HS-27A (cell line): ENCODE results near the gene PLXNA2.

ENCODE experiments used
- DNase-seq: peaks from one replicate; pipeline ENCODE4 v3.0.0-alpha.2; 2012; ENCODE audit warnings: low read depth, missing footprints

PLXNA2 gene

GRCh38 chr1:208222376-208223126, 21.6 kb downstream of the PLXNA2 start:
- DNase-seq, result no peak

GRCh38 chr1:208221291-208221622, 22.9 kb downstream of the PLXNA2 start:
- no peak for DNase-seq

- no peak for DNase-seq
These were observed 24.4 kb downstream of the PLXNA2 start for GRCh38 chr1:208219659-208220282.

GRCh38 chr1:208219098-208219658, 25.0 kb downstream of the PLXNA2 start:
- no peak for DNase-seq

GRCh38 chr1:208218237-208219097, 25.7 kb downstream of the PLXNA2 start:
- no peak for DNase-seq

- no peak for DNase-seq
These were observed 26.4 kb downstream of the PLXNA2 start for GRCh38 chr1:208217781-208218180.

GRCh38 chr1:208216806-208217205, 27.4 kb downstream of the PLXNA2 start:
- no peak for DNase-seq

GRCh38 chr1:208216062-208216461, 28.1 kb downstream of the PLXNA2 start:
- DNase-seq, result no peak

- DNase-seq, result no peak
These were observed 28.8 kb downstream of the PLXNA2 start for GRCh38 chr1:208215393-208215792.

- no peak for DNase-seq
These were observed 30.4 kb downstream of the PLXNA2 start for GRCh38 chr1:208213786-208214185.

GRCh38 chr1:208212893-208213292, 31.3 kb downstream of the PLXNA2 start:
- DNase-seq, result no peak

GRCh38 chr1:208211921-208212843, 32.0 kb downstream of the PLXNA2 start:
- no peak for DNase-seq

GRCh38 chr1:208209896-208210589, 34.1 kb downstream of the PLXNA2 start:
- DNase-seq, result no peak

GRCh38 chr1:208209286-208209685, 34.9 kb downstream of the PLXNA2 start:
- DNase-seq, result no peak

- no peak for DNase-seq
These were observed 36.1 kb downstream of the PLXNA2 start for GRCh38 chr1:208208132-208208487.

- peak; percentile 88 for DNase-seq
These were observed 36.6 kb downstream of the PLXNA2 start for GRCh38 chr1:208207388-208208131.

- DNase-seq, result no peak
These were observed 38.0 kb downstream of the PLXNA2 start for GRCh38 chr1:208206092-208206698.

GRCh38 chr1:208205216-208206013, 38.8 kb downstream of the PLXNA2 start:
- DNase-seq, result no peak

- DNase-seq, result no peak
These were observed 39.4 kb downstream of the PLXNA2 start for GRCh38 chr1:208204779-208205178.
